GM12874 (cell line): Measurements from ENCODE around the gene MALRD1.

Experiments used
- CTCF ChIP-seq: IDR thresholded peaks from 2 replicates; pipeline ENCODE4 v1.5.1; 2011; ENCODE audit warnings: low read depth, mild to moderate bottlenecking, control low read depth, low read length, moderate library complexity; ENCODE audit not compliant: insufficient read depth

MALRD1 gene

GRCh38 chr10:19713800-19714525 lies 665.4 kb downstream of the MALRD1 start:
- TF ChIP-seq CTCF, result no peak

GRCh38 chr10:19719284-19719683 lies 670.7 kb downstream of the MALRD1 start:
- TF ChIP-seq CTCF, result no peak

- TF ChIP-seq CTCF, result no peak
Observed at GRCh38 chr10:19724287-19724686, 675.7 kb downstream of the MALRD1 start.

- no peak for TF ChIP-seq CTCF
Observed at GRCh38 chr10:19728376-19728775, 679.8 kb downstream of the MALRD1 start.

- no peak for TF ChIP-seq CTCF
Observed at GRCh38 chr10:19728964-19729363, 680.4 kb downstream of the MALRD1 start.

GRCh38 chr10:19730167-19730906 lies 681.7 kb downstream of the MALRD1 start:
- no peak for TF ChIP-seq CTCF

GRCh38 chr10:19730907-19731217 lies 682.3 kb downstream of the MALRD1 start:
- no peak for TF ChIP-seq CTCF
